SJCRH30 (cell line): ENCODE data around the gene ST3GAL3. TPM values are rescaled to one million over a fixed set of nuclear protein-coding genes. Genes with fewer than 3 reads are reported as not detected.
"Not testable (repeated sequence)": the region's sequence is repeated elsewhere in the genome, so short reads cannot be mapped to it uniquely, and the experiment has no call there.

Experiments used
- DNase-seq, 2 experiments: peaks; one replicate each; pipeline ENCODE4 v3.0.0-alpha.2; 2015 to 2020
- H3K27ac ChIP-seq: fragments of 250-450 bp; sonication (Bioruptor Pico); 2 replicates; pipeline ENCODE4 v1.5.1; 2020; ENCODE audit warnings: mild to moderate bottlenecking, moderate library complexity
- H3K27me3 ChIP-seq: fragments of 250-450 bp; sonication (Bioruptor Pico); 2 replicates; pipeline ENCODE4 v1.5.1; 2020; ENCODE audit warnings: mild to moderate bottlenecking, moderate library complexity
- H3K36me3 ChIP-seq: fragments of 250-450 bp; sonication (Bioruptor Pico); 2 replicates; pipeline ENCODE4 v1.5.1; 2020; ENCODE audit warnings: mild to moderate bottlenecking, moderate library complexity
- H3K4me1 ChIP-seq: fragments of 250-450 bp; sonication (Bioruptor Pico); 2 replicates; pipeline ENCODE4 v1.5.1; 2020; ENCODE audit warnings: mild to moderate bottlenecking, moderate library complexity
- H3K4me3 ChIP-seq: fragments of 250-450 bp; sonication (Bioruptor Pico); 2 replicates; pipeline ENCODE4 v1.5.1; 2020; ENCODE audit warnings: mild to moderate bottlenecking, moderate library complexity
- H3K9me3 ChIP-seq: fragments of 250-450 bp; sonication (Bioruptor Pico); replicated peaks from 2 replicates; pipeline ENCODE4 v1.5.1; 2020; ENCODE audit warnings: mild to moderate bottlenecking, moderate library complexity
- total RNA-seq: library from RNA; depleted of rRNA; stranded (reverse); fragments of >200 nt; shearing (Covaris generic); gene quantifications from 2 replicates; pipeline ENCODE4 v1.2.3, GENCODE V29; 2014

The ST3GAL3 gene
- total RNA-seq, 1 experiment from 2014 or later = 10.5 TPM

DNA sequence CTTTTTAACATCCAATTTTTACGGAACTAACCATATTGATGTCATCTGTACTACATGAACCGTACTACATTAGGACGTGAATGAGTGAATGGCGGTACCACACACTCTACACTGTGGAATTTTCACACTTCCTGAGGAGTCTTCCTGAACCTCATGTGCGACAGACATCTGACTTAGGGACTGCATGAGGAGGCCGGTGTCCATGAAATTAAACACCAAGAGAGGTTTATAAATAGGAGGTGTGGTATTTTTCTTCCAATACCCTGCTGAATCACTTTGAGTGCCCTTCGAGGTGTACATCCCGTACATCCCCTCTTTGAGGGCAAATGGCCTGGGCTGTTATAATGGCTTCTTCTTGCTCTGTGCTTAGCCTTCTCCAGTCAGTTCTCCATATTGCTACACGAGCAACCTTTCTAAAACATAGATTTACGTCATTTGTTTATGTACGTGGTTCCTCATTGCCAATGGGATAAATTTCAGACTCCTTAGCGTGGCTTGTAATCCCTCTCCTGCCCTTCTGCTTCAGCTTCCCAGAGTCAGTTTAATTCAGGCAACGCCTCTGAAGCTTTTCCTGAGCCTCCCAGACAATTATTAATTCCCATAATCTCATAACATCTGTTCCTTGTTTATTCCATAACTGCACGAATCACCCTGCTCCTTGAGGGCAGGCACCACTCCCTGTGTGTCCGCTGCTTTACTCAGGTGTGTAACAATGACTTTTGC, 9.4 kb downstream of the ST3GAL3 start:
- Histone ChIP-seq H3K36me3 (0 out of 2 replicates have a peak, but pooled peaks cover 2% of the 10 kb centered on the region), H3K27ac (no peak overlapping the region), H3K4me3 (no peak overlapping the region), H3K27me3 (no peaks in the 10 kb centered on the region), H3K9me3 (no peaks in the 10 kb centered on the region), H3K4me1 (peaks cover 25% of the 10 kb centered on the region)
- no peak for DNase-seq

DNA sequence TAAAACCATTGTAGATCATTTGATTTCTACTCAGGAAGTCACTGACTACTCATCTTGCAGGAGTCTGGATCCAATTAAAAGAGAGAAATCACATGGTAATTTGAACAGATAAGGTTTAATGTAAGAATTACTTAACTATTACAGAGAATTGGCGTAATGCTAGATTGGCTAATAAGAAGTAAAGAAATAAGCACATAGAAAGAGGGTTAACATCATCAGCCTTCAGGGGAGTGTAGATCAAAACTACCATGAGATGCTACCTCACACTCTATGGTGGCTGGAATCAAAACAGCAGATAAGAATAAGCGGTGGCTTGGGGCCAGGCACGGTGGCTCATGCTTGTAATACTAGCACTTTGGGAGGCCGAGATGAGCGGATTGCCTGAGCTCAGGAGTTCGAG, 11.7 kb downstream of the ST3GAL3 start:
- H3K9me3 ChIP-seq = no peaks in the 10 kb centered on the region
- no peak for DNase-seq
- H3K27me3 ChIP-seq = no peaks in the 10 kb centered on the region
- no peaks in the 10 kb centered on the region for H3K36me3 ChIP-seq
- no peak overlapping the region for H3K4me3 ChIP-seq
- peaks cover 25% of the 10 kb centered on the region for H3K4me1 ChIP-seq
- no peak overlapping the region; the same call in 1 of the 2 replicates for H3K27ac ChIP-seq

DNA sequence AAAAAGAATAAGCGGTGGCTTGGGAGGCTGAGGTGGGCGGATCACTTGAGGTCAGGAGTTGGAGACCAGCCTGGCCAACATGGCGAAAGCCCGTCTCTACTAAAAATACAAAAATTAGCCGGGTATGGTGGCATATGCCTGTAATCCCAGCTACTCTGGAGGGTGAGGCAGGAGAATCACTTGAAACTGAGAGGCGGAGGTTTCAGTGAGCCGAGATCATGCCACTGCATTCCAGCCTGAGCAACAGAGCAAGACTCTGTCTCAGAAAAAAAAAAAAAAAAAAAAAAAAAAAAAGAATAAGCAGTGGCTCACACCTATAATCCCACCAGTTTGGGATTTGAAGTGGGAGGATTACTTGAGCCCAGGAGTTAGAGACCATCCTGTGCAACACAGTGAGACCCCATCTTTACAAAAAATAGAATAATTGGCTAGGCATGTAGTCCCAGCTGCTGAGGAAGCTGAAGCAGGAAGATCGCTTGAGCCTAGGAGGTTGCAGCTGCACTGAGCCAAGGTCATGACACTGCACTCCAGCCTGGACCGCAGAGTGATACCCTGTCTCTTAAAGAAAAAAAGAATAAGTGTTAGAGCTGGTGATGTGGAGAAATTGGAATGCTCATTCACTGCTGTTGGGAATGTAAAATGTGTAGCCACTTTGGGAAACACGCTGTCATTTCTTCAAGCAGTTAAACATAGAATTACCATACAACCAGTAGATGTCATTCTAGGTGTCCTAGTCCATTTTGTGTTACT, 12.5 kb downstream of the ST3GAL3 start:
- peaks cover 30% of the 10 kb centered on the region for H3K4me1 ChIP-seq
- H3K9me3 ChIP-seq, H3K27me3 ChIP-seq, H3K4me3 ChIP-seq, H3K36me3 ChIP-seq: not testable (repeated sequence)
- peak; percentile 45 to 58 for DNase-seq
- H3K27ac ChIP-seq = peak overlapping the region; percentile 26

DNA sequence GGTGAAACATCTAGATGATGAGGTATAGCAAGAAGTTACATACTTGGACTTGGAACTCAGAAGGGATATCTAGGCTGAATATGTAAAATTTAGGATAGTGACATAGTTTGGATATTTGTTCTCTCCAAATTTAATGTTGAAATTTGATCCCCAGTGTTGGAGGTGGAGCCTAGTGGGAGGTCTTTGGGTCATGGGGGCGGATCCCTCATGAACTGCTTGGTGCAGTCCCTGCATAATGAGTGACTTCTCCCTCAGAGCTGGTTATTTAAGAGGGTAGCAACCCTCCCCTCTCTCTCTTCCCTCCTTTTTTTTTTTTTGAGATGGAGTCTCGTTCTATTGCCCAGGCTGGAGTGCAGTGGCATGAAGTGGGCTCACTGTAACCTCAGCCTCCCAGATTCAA, 15.5 kb downstream of the ST3GAL3 start:
- no peaks in the 10 kb centered on the region for H3K9me3 ChIP-seq
- DNase-seq = no peak
- peaks cover 16% of the 10 kb centered on the region for H3K4me1 ChIP-seq
- peaks cover 2% of the 10 kb centered on the region; the same call in 1 of the 2 replicates for H3K36me3 ChIP-seq
- H3K27me3 ChIP-seq = no peaks in the 10 kb centered on the region
- H3K27ac ChIP-seq = no peak overlapping the region
- no peak overlapping the region for H3K4me3 ChIP-seq

DNA sequence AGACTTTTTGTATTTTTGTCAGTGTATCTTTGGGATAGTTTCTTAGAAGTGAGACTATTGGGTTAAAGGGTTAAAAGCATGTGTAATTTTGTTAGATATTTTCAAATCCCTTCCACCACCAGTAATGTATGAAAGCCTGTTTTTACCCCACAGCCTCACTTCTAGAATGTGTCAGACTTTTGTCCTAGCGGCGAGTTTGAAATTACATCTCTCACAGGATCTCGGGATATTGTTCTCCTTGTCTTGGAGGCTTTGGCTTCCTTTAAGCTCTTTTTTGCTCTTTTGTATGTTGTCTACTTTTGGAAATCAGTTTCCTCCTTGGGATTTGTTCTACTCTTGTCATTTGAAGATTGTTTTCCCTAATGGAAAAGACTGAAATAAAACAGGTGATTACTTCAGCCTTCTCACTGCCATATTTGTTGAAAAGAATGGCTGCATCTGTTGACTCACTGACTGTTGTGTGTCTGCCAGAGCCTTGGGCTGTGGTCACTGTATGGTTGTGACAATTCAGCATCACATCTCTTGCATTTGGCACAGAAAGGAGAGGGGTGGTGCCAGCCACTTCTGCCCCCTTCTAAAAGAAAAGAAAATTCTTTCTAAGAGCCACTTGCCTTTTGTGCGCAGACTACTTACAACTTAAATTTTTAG, 22.6 kb downstream of the ST3GAL3 start:
- no peaks in the 10 kb centered on the region for H3K9me3 ChIP-seq
- peaks cover 2% of the 10 kb centered on the region; the same call in 1 of the 2 replicates for H3K36me3 ChIP-seq
- no peaks in the 10 kb centered on the region for H3K27me3 ChIP-seq

DNA sequence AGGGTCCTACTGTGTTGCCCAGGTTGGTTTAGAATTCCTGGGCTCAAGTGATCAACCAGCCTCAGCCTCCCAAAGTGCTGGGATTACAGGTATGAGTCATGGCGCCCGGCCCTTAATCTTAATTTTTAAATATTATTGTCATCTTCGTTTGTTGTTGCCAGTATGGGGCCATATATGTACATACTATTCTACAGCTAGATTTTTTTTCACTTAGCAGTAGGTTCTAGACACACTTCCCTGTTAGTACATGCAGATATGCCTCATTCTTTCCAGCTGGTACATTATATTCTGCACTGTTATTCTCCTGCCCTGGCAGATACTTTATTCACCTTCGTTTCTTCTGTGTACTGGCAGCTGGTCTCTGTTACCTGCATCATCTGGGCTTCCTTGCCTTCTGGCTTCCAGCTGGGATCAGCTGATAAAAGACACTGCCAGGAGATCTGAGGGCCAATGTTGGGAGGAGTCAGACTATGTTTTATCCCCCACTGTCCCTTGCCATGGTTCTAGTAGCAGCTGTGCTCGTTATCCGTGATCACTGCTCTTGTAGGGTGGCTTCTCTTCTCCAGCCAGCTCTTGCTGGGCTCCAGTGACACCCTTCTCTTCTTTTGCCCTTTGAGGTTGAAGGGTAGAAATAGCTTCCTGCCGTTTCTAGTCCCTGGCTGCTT, 24.7 kb downstream of the ST3GAL3 start:
- H3K4me3 ChIP-seq = no peak overlapping the region
- no peaks in the 10 kb centered on the region for H3K27me3 ChIP-seq
- no peaks in the 10 kb centered on the region for H3K4me1 ChIP-seq
- no peaks in the 10 kb centered on the region for H3K9me3 ChIP-seq
- no peak overlapping the region for H3K27ac ChIP-seq
- no peak for DNase-seq
- no peaks in the 10 kb centered on the region for H3K36me3 ChIP-seq

More for the DNA sequence above, 22.6 kb downstream of the ST3GAL3 start:
- H3K27ac ChIP-seq = no peak overlapping the region
- no peak for DNase-seq
- no peaks in the 10 kb centered on the region for H3K4me1 ChIP-seq
- no peak overlapping the region for H3K4me3 ChIP-seq

DNA sequence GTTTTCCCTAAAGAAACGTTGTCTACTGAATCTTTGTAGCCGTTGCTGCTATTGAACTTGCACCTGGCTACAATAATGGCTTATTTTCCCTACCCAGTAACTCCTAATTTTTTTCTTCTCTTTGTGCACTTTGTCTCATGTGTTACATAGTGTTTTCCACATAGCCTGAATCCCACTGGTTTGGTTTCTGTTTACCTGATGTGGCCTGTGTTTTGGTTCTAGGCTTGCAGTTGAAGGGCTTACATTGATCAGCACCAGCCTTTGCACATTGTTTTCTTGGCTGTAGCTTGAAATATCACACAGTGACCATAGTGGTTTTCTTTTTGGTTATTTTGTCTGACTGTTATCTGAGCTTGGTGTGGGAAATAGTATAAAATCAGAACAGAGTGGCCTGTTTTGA, 29.5 kb downstream of the ST3GAL3 start:
- Histone ChIP-seq H3K36me3 (no peaks in the 10 kb centered on the region; the same call in 1 of the 2 replicates), H3K27me3 (no peaks in the 10 kb centered on the region), H3K27ac (no peak overlapping the region), H3K9me3 (no peaks in the 10 kb centered on the region), H3K4me3 (no peak overlapping the region), H3K4me1 (no peaks in the 10 kb centered on the region)
- DNase-seq = no peak

DNA sequence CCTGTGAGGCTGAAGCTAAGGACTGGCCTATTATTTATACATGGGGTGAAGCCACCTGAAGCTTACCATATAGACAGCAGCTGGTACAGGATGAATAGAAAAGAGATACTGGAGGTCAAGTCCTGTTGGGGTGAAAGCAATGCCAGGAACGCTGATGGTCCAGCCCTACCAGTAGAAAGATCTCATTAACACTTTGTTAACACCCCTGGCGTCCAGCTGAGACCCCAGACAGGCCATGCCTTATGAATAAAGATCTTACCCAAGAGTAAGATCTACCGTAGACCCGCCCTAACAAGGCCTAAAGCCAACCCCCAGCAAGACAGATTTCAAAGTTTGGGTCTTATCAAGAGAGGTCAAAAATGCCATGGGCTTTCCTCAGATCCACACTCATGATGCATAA, 34.7 kb downstream of the ST3GAL3 start:
- Histone ChIP-seq H3K4me1 (no peaks in the 10 kb centered on the region), H3K9me3 (no peaks in the 10 kb centered on the region), H3K4me3 (no peak overlapping the region), H3K27me3 (no peaks in the 10 kb centered on the region), H3K36me3 (no peaks in the 10 kb centered on the region; the same call in 1 of the 2 replicates), H3K27ac (no peak overlapping the region)
- DNase-seq = no peak

DNA sequence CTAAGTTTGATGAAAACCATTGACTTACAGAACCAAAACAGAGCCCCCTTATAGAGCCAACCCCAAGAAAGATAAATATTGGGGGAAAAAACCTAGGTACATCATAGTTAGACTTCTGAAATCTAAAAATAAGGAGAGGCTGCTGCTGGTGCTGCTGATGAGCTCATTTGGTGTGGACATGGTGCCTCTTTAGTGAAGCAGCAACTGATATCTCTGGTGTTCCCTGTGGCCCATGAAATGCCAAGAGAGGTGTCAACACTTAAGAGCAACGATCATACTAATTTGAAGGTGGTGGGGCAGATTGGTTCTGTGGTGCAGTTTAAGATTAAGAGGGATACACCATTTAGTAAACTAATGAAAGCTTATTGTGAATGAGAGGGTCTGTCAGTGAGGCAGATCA, 35.9 kb downstream of the ST3GAL3 start:
- Histone ChIP-seq H3K36me3 (no peaks in the 10 kb centered on the region; the same call in 1 of the 2 replicates), H3K27me3 (no peaks in the 10 kb centered on the region), H3K27ac (no peak overlapping the region), H3K9me3 (no peaks in the 10 kb centered on the region), H3K4me1 (no peaks in the 10 kb centered on the region), H3K4me3 (no peak overlapping the region)
- no peak for DNase-seq

DNA sequence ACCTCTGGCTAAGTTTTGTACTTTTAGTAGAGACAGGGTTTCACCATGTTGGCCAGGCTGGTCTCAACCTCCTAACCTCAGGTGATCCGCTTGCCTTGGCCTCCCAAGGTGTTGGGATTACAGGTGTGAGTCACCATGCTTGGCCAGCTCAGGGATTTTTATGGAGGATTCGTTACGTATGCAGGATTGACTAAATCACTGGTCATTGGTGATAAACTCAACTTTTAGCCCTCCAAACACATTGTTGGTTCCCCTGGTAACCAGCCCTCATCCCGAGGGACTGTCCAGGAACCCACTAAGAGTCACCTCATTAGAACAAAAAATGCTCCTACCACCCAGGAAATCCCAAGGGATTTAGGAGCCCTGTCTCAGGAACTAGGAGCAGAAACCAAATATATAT, 40.4 kb downstream of the ST3GAL3 start:
- Histone ChIP-seq H3K4me1 (no peaks in the 10 kb centered on the region), H3K27me3 (no peaks in the 10 kb centered on the region), H3K36me3 (0 out of 2 replicates have a peak, but pooled peaks cover 2% of the 10 kb centered on the region)

DNA sequence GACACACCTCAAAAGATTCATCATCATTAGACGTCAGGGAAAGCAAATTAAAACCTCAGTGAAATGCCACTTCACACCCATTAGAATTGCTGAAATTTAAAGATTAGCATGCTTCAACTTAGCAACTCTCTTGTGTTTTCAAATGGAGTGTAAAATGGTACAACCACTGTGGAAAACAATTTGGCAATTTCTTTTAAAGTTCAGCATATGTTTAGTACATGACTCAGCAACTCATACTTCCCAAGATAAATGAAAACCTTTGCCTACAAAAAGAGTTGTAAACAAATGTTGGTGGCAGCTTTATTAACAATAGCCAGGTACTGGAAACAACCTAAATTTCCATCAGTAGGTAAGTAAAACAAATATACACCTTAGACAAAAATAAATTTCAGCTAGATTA, 42.7 kb downstream of the ST3GAL3 start:
- no peak for DNase-seq
- Histone ChIP-seq H3K9me3 (no peaks in the 10 kb centered on the region), H3K4me3 (no peak overlapping the region), H3K27me3 (no peaks in the 10 kb centered on the region), H3K27ac (no peak overlapping the region), H3K4me1 (no peaks in the 10 kb centered on the region), H3K36me3 (0 out of 2 replicates have a peak, but pooled peaks cover 2% of the 10 kb centered on the region)

More for the DNA sequence above, 40.4 kb downstream of the ST3GAL3 start:
- no peak overlapping the region for H3K27ac ChIP-seq
- no peak overlapping the region for H3K4me3 ChIP-seq
- no peaks in the 10 kb centered on the region for H3K9me3 ChIP-seq
- DNase-seq = no peak

DNA sequence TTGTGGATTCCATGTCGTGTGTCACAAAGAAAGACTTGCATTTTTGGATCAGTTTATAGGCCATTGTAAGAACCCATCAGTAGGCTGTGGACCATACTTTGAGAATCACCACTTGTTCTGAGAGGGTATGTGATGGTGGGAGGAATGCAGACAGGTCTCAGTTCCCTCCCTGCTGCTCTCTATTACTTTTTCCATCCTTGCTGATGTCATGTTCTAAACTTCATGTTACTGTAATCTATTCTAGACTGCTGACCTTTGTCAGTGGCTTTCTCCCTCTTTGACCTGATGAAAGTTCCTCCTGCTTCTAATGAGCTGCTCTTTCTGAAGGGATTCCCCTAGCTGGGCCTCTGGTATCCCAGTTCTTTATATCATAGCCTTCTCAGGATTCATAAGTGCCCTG, 46.1 kb downstream of the ST3GAL3 start:
- Histone ChIP-seq H3K27ac (no peak overlapping the region), H3K27me3 (no peaks in the 10 kb centered on the region), H3K4me1 (no peaks in the 10 kb centered on the region), H3K9me3 (no peaks in the 10 kb centered on the region), H3K36me3 (0 out of 2 replicates have a peak, but pooled peaks cover 2% of the 10 kb centered on the region), H3K4me3 (no peak overlapping the region)
- no peak for DNase-seq

DNA sequence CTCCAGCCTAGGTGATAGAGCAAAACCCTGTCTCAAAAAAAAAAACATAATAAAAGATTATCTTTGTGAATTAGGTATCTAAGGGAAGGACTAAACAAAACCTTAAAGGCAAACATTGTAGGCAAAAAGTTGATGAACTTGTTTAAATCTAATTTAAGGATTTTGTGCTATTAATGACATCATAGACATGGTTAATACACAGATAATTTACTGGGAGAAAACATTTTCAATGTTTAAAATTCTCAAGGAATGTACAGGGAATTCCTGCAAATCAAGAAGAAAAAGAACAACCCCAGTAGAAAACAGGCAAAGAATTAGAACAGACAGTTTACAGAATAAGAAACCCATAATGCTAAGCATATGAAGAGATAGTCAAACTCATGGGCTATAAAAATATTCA, 47.6 kb downstream of the ST3GAL3 start:
- Histone ChIP-seq H3K27me3 (no peaks in the 10 kb centered on the region), H3K27ac (no peak overlapping the region), H3K36me3 (0 out of 2 replicates have a peak, but pooled peaks cover 1% of the 10 kb centered on the region), H3K9me3 (no peaks in the 10 kb centered on the region), H3K4me1 (no peaks in the 10 kb centered on the region), H3K4me3 (no peak overlapping the region)
- no peak for DNase-seq

DNA sequence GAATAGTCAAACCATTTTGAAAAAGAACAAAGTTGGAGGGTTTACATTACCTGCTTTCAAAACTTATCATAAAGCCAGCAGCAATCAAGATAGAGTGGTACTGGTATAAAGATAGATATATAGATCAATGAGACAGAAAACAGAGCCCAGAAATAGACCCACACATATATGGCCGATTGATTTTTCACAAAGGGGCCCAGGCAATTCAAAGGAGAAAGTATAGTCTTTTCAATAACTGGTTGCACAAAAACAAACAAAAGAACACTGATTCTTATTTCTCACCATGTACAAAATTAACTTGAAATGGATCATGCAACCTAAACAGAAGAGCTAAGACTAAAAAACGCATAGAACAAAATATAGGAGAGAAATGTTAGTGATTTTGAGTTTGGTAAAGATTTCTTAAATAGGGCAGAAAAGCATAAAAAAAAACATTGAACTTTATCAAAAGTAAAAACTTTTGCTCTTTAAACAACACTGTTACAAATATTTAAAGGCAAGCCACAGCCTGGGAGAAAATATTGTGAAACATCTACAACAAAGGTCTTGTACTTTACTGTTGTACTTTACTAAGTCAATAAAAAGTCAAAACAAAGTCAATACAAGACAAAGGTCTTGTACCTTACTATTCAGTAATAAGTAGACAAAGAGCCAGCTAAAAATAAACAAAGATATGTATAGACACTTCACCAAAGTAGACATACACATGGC, 50.2 kb downstream of the ST3GAL3 start:
- H3K4me3 ChIP-seq = no peak overlapping the region
- H3K9me3 ChIP-seq = no peaks in the 10 kb centered on the region
- no peaks in the 10 kb centered on the region for H3K4me1 ChIP-seq
- H3K36me3 ChIP-seq = no peaks in the 10 kb centered on the region
- no peak overlapping the region for H3K27ac ChIP-seq
- DNase-seq = no peak
- no peaks in the 10 kb centered on the region for H3K27me3 ChIP-seq
